DLD1 (cell line): ENCODE data around the gene PVRIG.
"Not testable (repeated sequence)": the region's sequence is repeated elsewhere in the genome, so short reads cannot be mapped to it uniquely, and the experiment has no call there.

Experiments
- in situ Hi-C: cut with HindIII; loops from 2 replicates; pipeline ENCODE4 v1.10.0; 2017; ENCODE audit warnings: low sequenced_read_pairs

PVRIG gene

GRCh38 chr7:100270046-100270918 lies 50.5 kb downstream of the PVRIG start:
- in situ Hi-C loops = not testable (repeated sequence)
